B cell (primary cell): ENCODE measurements around the gene LIPT1. TPM values are rescaled to one million over a fixed set of nuclear protein-coding genes. Genes with fewer than 3 reads are reported as not detected.
"Not testable (repeated sequence)": the region's sequence is repeated elsewhere in the genome, so short reads cannot be mapped to it uniquely, and the experiment has no call there.

Experiments used
- ATAC-seq: fragments of 200-7000 bp; cut with Tn5 transposase; one replicate; pipeline ENCODE4 v1.10.0; 2021; ENCODE audit warnings: low read depth, mild to moderate bottlenecking, moderate number of reproducible peaks, moderate library complexity
- CTCF ChIA-PET: fragments of 350-600 bp; sonication (Branson Sonifier 250); formaldehyde crosslinking; loops from one replicate; lab custom pipeline; 2021; ENCODE audit warnings: antibody characterized with exemption, inconsistent platforms; lab: Charles Lee
- POLR2A ChIA-PET: fragments of 350-600 bp; sonication (Branson Sonifier 250); formaldehyde crosslinking; loops from one replicate; lab custom pipeline; 2021; ENCODE audit warnings: antibody characterized with exemption; lab: Charles Lee
- DNase-seq: peaks from one replicate; pipeline ENCODE4 v3.0.0; 2013
- H2AFZ ChIP-seq: 2 replicates; pipeline ENCODE4 v1.6.1; 2012; ENCODE audit warnings: mild to moderate bottlenecking, low read depth, low read length; ENCODE audit not compliant: insufficient read depth, poor library complexity, severe bottlenecking
- H3K27ac ChIP-seq, 2 donors: 1 replicate in 1 of 2; 2 replicates in 1 of 2; pipeline ENCODE4 v1.5.1; 2012 to 2013; ENCODE audit warnings: low read length in 2 of 2, mild to moderate bottlenecking in 2 of 2, moderate library complexity in 1 of 2
- H3K27me3 ChIP-seq, 4 experiments: fragments of 200-600 bp in 1 of 4; sonication (generic) in 1 of 4; replicated peaks in 1 of 4; 1 replicate in 2 of 4; 2 replicates in 2 of 4; pipeline versions ENCODE4 v1.6.1 to v1.7.0; 2013 to 2016; ENCODE audit warnings: low read length in 3 of 4, mild to moderate bottlenecking in 2 of 4, mixed read lengths in 1 of 4, moderate library complexity in 1 of 4; ENCODE audit not compliant: insufficient read depth in 4 of 4, control insufficient read depth in 3 of 4; ENCODE audit errors: control extremely low read depth in 1 of 4
- H3K36me3 ChIP-seq, 2 experiments: replicated peaks in 1 of 2; 1 replicate in 1 of 2; 2 replicates in 1 of 2; pipeline versions ENCODE4 v1.6.1 to v1.7.1; 2013; ENCODE audit warnings: low read length in 1 of 2; ENCODE audit not compliant: insufficient read depth in 2 of 2, control insufficient read depth in 1 of 2; ENCODE audit errors: control extremely low read depth in 1 of 2, extremely low read depth in 1 of 2
- H3K4me1 ChIP-seq, 2 donors: fragments of 200-600 bp in 1 of 2; sonication (generic) in 1 of 2; 1 replicate in 1 of 2; 2 replicates in 1 of 2; pipeline versions ENCODE4 v1.5.1 to v1.6.1; 2013 to 2017; ENCODE audit warnings: low read length in 2 of 2; ENCODE audit not compliant: control insufficient read depth in 2 of 2, insufficient read depth in 2 of 2
- H3K4me2 ChIP-seq: replicated peaks from 2 replicates; pipeline ENCODE3; 2012; ENCODE audit warnings: mild to moderate bottlenecking, low read depth, low read length; ENCODE audit not compliant: poor library complexity, severe bottlenecking
- H3K4me3 ChIP-seq, 5 experiments: fragments of 200-600 bp in 1 of 5; sonication (generic) in 1 of 5; 1 replicate in 3 of 5; 2 replicates in 2 of 5; pipeline versions ENCODE4 v1.5.1 to v1.7.0; 2011 to 2016; ENCODE audit warnings: low read length in 4 of 5, mild to moderate bottlenecking in 4 of 5, low read depth in 2 of 5, control low read depth in 1 of 5, moderate library complexity in 1 of 5; ENCODE audit not compliant: insufficient read depth in 1 of 5; ENCODE audit errors: control extremely low read depth in 1 of 5, extremely low read depth in 1 of 5
- H3K79me2 ChIP-seq: fragments of 200-600 bp; sonication (generic); one replicate; pipeline ENCODE4 v1.6.0; 2016; ENCODE audit warnings: low read length; ENCODE audit not compliant: control insufficient read depth, insufficient read depth
- H3K9ac ChIP-seq: fragments of 200-600 bp; sonication (generic); 2 replicates; pipeline ENCODE4 v1.6.1; 2017; ENCODE audit warnings: mild to moderate bottlenecking, low read length, moderate library complexity
- H3K9me3 ChIP-seq, 3 donors: one replicate each; pipeline versions ENCODE4 v1.6.1 to v1.7.1; 2013; ENCODE audit warnings: low read length in 2 of 3; ENCODE audit not compliant: control insufficient read depth in 2 of 3, insufficient read depth in 1 of 3; ENCODE audit errors: control extremely low read depth in 1 of 3
- H4K20me1 ChIP-seq: 2 replicates; pipeline ENCODE4 v1.6.0; 2012; ENCODE audit warnings: mild to moderate bottlenecking, low read length; ENCODE audit not compliant: insufficient read depth, control insufficient read depth, poor library complexity, severe bottlenecking
- H3K27ac Mint-ChIP-seq: one replicate; pipeline ENCODE4 v1.8.0; 2021; ENCODE audit warnings: mixed read lengths
- H3K27me3 Mint-ChIP-seq: one replicate; pipeline ENCODE4 v1.8.0; 2021; ENCODE audit warnings: mixed read lengths
- H3K4me1 Mint-ChIP-seq: one replicate; pipeline ENCODE4 v1.8.0; 2021; ENCODE audit warnings: mixed read lengths
- H3K4me3 Mint-ChIP-seq: one replicate; pipeline ENCODE4 v1.8.0; 2021; ENCODE audit warnings: mixed read lengths
- H3K9me3 Mint-ChIP-seq: one replicate; pipeline ENCODE4 v1.8.0; 2022; ENCODE audit warnings: mixed read lengths; ENCODE audit not compliant: insufficient read depth
- EZH2 ChIP-seq: IDR thresholded peaks from 2 replicates; pipeline ENCODE4 v1.6.1; 2012; ENCODE audit warnings: borderline replicate concordance, low read depth, mild to moderate bottlenecking, moderate library complexity, low read length; ENCODE audit not compliant: insufficient read depth, poor library complexity, severe bottlenecking
- WGBS: methylation state at CpG from one replicate; pipeline ENCODE4 v1.1.5; 2013; ENCODE audit warnings: missing lambda C conversion rate; ENCODE audit not compliant: insufficient coverage; 5-methylcytosine and 5-hydroxymethylcytosine counted together
- intact Hi-C: fragments of 100-400 bp; cut with micrococcal nuclease; formaldehyde crosslinking; loops from one replicate; pipeline ENCODE4 v1.10.0; 2022
- polyA plus RNA-seq: library from polyadenylated mRNA; depleted of rRNA; stranded (reverse); fragments of >200 nt; gene quantifications from 2 replicates; pipeline ENCODE4 v1.2.3, GENCODE V29; 2012
- total RNA-seq, 2 donors: library from RNA; stranded (reverse); fragments of 120-200 nt in 1 of 2; gene quantifications; 1 replicate in 1 of 2; 2 replicates in 1 of 2; pipeline versions ENCODE4 v1.2.3 to v1.2.4, GENCODE V29; 2013 to 2022
- TF ChIP-seq, protein P1 (sequence below): fragments of 200-600 bp; IDR thresholded peaks from one replicate; pipeline ENCODE4 v1.8.0; 2022; ENCODE audit warnings: antibody characterized with exemption, mild to moderate bottlenecking

The LIPT1 gene
- total and polyA plus RNA-seq, 2 donors (not counting 1 experiment from before 2014, with no cell fraction given), result 12.2 to 24.3 TPM

DNA sequence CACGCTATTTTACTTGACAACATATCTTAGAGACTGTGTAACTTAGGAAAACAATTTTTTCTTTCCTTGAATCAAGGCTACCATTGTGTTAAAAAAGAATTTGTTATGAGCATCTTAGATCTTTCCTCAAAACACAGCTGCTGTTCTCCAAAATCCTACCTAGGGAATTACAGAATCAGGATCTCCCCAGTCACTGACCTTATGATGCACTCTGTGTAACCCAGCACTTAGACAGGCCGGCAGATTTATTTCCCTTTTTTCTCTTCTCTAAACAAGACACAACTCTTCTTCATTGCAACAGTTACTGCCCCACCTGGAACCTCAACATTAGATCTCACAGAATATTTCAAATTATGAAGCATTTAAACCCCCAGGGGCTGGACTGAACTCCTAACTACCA, 26.8 kb upstream of the LIPT1 start:
- peaks cover 0 to 4% of the 10 kb centered on the region in 2 experiments for H3K36me3 ChIP-seq
- ATAC-seq, result no peak
- H3K4me1 ChIP-seq, result no peaks in the 10 kb centered on the region
- no peaks in the 10 kb centered on the region for H3K79me2 ChIP-seq
- H2AFZ ChIP-seq, result no peak overlapping the region
- intact Hi-C loops, result no loop called here
- Mint-ChIP-seq H3K9me3 (peaks cover 5% of the 10 kb centered on the region), H3K4me1 (no peaks in the 10 kb centered on the region), H3K4me3 (no peak overlapping the region), H3K27me3 (no peaks in the 10 kb centered on the region), H3K27ac (no peak overlapping the region)
- WGBS, result 80% methylated on average over 1 of the region's 2 CpGs
- no peak overlapping the region for H3K4me2 ChIP-seq
- no peaks in the 10 kb centered on the region for H4K20me1 ChIP-seq
- no peak overlapping the region for H3K27ac ChIP-seq
- H3K27me3 ChIP-seq, result no peaks in the 10 kb centered on the region
- peaks cover 1 to 8% (median 4%) of the 10 kb centered on the region in 3 donors for H3K9me3 ChIP-seq
- H3K4me3 ChIP-seq, result no peak overlapping the region
- no peak overlapping the region for H3K9ac ChIP-seq
- CTCF ChIA-PET, result no interaction called here
- TF ChIP-seq, protein P1, sequence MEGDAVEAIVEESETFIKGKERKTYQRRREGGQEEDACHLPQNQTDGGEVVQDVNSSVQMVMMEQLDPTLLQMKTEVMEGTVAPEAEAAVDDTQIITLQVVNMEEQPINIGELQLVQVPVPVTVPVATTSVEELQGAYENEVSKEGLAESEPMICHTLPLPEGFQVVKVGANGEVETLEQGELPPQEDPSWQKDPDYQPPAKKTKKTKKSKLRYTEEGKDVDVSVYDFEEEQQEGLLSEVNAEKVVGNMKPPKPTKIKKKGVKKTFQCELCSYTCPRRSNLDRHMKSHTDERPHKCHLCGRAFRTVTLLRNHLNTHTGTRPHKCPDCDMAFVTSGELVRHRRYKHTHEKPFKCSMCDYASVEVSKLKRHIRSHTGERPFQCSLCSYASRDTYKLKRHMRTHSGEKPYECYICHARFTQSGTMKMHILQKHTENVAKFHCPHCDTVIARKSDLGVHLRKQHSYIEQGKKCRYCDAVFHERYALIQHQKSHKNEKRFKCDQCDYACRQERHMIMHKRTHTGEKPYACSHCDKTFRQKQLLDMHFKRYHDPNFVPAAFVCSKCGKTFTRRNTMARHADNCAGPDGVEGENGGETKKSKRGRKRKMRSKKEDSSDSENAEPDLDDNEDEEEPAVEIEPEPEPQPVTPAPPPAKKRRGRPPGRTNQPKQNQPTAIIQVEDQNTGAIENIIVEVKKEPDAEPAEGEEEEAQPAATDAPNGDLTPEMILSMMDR, result no peak
- no peak for TF ChIP-seq EZH2
- POLR2A ChIA-PET, result no interaction called here
- DNase-seq, result no peak

DNA sequence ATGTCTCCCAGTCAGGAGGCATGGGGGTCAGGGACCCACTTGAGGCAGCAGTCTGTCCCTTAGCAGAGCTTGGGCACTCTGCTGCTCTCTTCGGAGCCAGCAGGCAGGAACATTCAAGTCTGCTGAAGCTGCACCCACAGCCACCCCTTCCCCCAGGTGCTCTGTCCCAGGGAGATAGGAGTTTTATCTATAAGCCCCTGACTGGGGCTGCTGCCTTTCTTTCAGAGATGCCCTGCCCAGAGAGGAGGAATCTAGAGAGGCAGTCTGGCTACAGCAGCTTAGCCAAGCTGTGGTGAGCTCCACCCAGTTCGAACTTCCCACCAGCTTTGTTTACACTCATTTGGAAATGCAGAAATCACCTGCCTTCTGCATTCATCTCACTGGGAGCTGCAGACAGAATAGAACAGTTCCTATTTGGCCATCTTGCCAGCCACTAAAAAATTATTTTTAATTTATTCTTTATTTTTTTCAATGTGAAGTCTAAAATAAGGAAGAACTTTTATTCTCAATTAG, 19.7 kb upstream of the LIPT1 start:
- H3K4me2 ChIP-seq, H3K4me1 Mint-ChIP-seq, H3K27me3 ChIP-seq, H3K4me1 ChIP-seq, H3K9me3 Mint-ChIP-seq, H3K27ac Mint-ChIP-seq, POLR2A ChIA-PET, H2AFZ ChIP-seq, H3K27me3 Mint-ChIP-seq, H3K36me3 ChIP-seq, H3K4me3 ChIP-seq, H3K4me3 Mint-ChIP-seq, H4K20me1 ChIP-seq, intact Hi-C loops, H3K9ac ChIP-seq, DNase-seq, H3K27ac ChIP-seq, H3K9me3 ChIP-seq, ATAC-seq: not testable (repeated sequence)
- CTCF ChIA-PET, result interaction anchor here (1.0 kb wide), 1 partner anchor 202 kb away, joined by 3 read pairs; the partner anchor contains the start of gene EIF5B
- peaks cover 13% of the 10 kb centered on the region for H3K79me2 ChIP-seq
- 100% methylated on average over 2 of the region's 2 CpGs for WGBS
